HepG2 (cell line): ENCODE results near the gene PKMYT1. TPM values are rescaled to one million over a fixed set of nuclear protein-coding genes. Genes with fewer than 3 reads are reported as not detected.

Experiments used
- ATAC-seq: fragments of 200-7000 bp; cut with Tn5 transposase; 3 replicates; pipeline ENCODE4 v1.9.1; 2020; ENCODE audit warnings: mild to moderate bottlenecking, moderate library complexity
- BruUV-seq: library from RNA; stranded (reverse); fragments of 400-500 nt; replicated peaks from 2 replicates; lab custom pipeline; 2021; lab: Mats Ljungman, UMichigan
- CTCF ChIA-PET: fragments of 300-600 bp; formaldehyde crosslinking; extraction: SDS; loops from one replicate; lab custom pipeline; 2021; ENCODE audit warnings: low total read pairs, inconsistent platforms, low intra/inter-chr PET ratio; lab: Yijun Ruan, JAX
- POLR2A ChIA-PET: fragments of 350-600 bp; sonication (Branson Sonifier 250); formaldehyde crosslinking; loops from one replicate; lab custom pipeline; 2020; ENCODE audit warnings: antibody characterized with exemption, inconsistent platforms; lab: Yijun Ruan, JAX
- DNase-seq: peaks from one replicate; pipeline ENCODE4 v3.0.0-alpha.2; 2015; ENCODE audit warnings: low spot score
- FAIRE-seq: peaks from 3 replicates; lab custom pipeline; 2011; peaks lifted over from hg19 to GRCh38; lab: Jason Lieb, UNC
- H2AFZ ChIP-seq: one replicate; pipeline ENCODE4 v1.6.1; 2011; ENCODE audit warnings: low read length, inconsistent platforms
- H3K27ac ChIP-seq: fragments of 300-600 bp; 3 replicates; pipeline ENCODE4 v1.8.0; 2011; ENCODE audit warnings: mixed run types, mild to moderate bottlenecking, mixed read lengths, low read length, inconsistent platforms; ENCODE audit not compliant: insufficient read depth; ENCODE audit errors: extremely low read length
- H3K27me3 ChIP-seq, 2 experiments: fragments of 200-600 bp in 1 of 2; 2 replicates in 1 of 2; 3 replicates in 1 of 2; pipeline versions ENCODE4 v1.6.0 to v1.8.0; 2011; ENCODE audit warnings: low read length in 2 of 2, mild to moderate bottlenecking in 2 of 2, moderate library complexity in 2 of 2, inconsistent platforms in 1 of 2; ENCODE audit not compliant: insufficient read depth in 2 of 2, control insufficient read depth in 1 of 2
- H3K36me3 ChIP-seq, 2 experiments: fragments of 200-600 bp in 1 of 2; replicated peaks in 1 of 2; 2 replicates in 1 of 2; 3 replicates in 1 of 2; pipeline versions ENCODE4 v1.5.1 to v1.8.0; 2011; ENCODE audit warnings: low read length in 2 of 2, inconsistent platforms in 1 of 2; ENCODE audit not compliant: insufficient read depth in 2 of 2, control insufficient read depth in 1 of 2
- H3K4me1 ChIP-seq: 2 replicates; pipeline ENCODE4 v1.5.1; 2012; ENCODE audit warnings: low read length, inconsistent platforms; ENCODE audit not compliant: insufficient read depth
- H3K4me2 ChIP-seq: 2 replicates; pipeline ENCODE4 v1.6.0; 2011; ENCODE audit warnings: low read depth, low read length, inconsistent platforms
- H3K4me3 ChIP-seq, 3 experiments: fragments of 200-600 bp in 1 of 3; sonication (generic), shearing (Covaris generic) in 1 of 3; replicated peaks in 1 of 3; 2 replicates each; pipeline ENCODE4 v1.5.1; 2011 to 2016; ENCODE audit warnings: low read length in 3 of 3, inconsistent platforms in 2 of 3, low read depth in 2 of 3, mild to moderate bottlenecking in 2 of 3, control low read depth in 1 of 3, mixed read lengths in 1 of 3; ENCODE audit not compliant: insufficient read depth in 1 of 3
- H3K79me2 ChIP-seq: one replicate; pipeline ENCODE4 v1.6.1; 2011; ENCODE audit warnings: low read length, inconsistent platforms; ENCODE audit not compliant: insufficient read depth
- H3K9ac ChIP-seq: 2 replicates; pipeline ENCODE4 v1.6.0; 2011; ENCODE audit warnings: mild to moderate bottlenecking, low read depth, low read length, inconsistent platforms; ENCODE audit not compliant: insufficient read depth
- H3K9me3 ChIP-seq: 2 replicates; pipeline ENCODE4 v1.5.1; 2012; ENCODE audit warnings: mild to moderate bottlenecking, low read length
- H4K20me1 ChIP-seq: 2 replicates; pipeline ENCODE4 v1.6.0; 2011; ENCODE audit warnings: inconsistent platforms, mild to moderate bottlenecking, low read length, moderate library complexity; ENCODE audit not compliant: insufficient read depth
- CHD4 ChIP-seq: fragments of 200-600 bp; sonication (generic); IDR thresholded peaks from 2 replicates; pipeline ENCODE4 v1.7.0; 2017; ENCODE audit warnings: mild to moderate bottlenecking, low read length, borderline replicate concordance
- HNRNPLL ChIP-seq: fragments of 200-400 bp; formaldehyde crosslinking; IDR thresholded peaks from 2 replicates; pipeline ENCODE4 v1.6.1; 2017; ENCODE audit warnings: mild to moderate bottlenecking, low read depth, low read length; ENCODE audit not compliant: poor library complexity, severe bottlenecking
- KLF13 ChIP-seq: sonication (generic); formaldehyde crosslinking; IDR thresholded peaks from 2 replicates; pipeline ENCODE4 v1.4.0; 2020; ENCODE audit warnings: mild to moderate bottlenecking, missing genetic modification reagents
- LBX2 ChIP-seq: sonication (generic); formaldehyde crosslinking; IDR thresholded peaks from 2 replicates; pipeline ENCODE4 v1.5.0; 2020; ENCODE audit warnings: missing genetic modification reagents, mild to moderate bottlenecking, borderline replicate concordance
- MAFK ChIP-seq, 2 experiments: IDR thresholded peaks in 1 of 2; conservative IDR thresholded peaks in 1 of 2; 2 replicates each; pipeline ENCODE4 v1.6.1; 2011; ENCODE audit warnings: improper control_type of control experiment in 2 of 2, low read length in 2 of 2
- NCOR1 ChIP-seq: fragments of 200-600 bp; sonication (generic); IDR thresholded peaks from 2 replicates; pipeline ENCODE4 v1.7.0; 2017; ENCODE audit warnings: antibody characterized with exemption, low read length, borderline replicate concordance
- NFATC3 ChIP-seq: sonication (generic); formaldehyde crosslinking; IDR thresholded peaks from 2 replicates; pipeline ENCODE4 v1.5.1; 2020; ENCODE audit warnings: mild to moderate bottlenecking, missing genetic modification reagents
- RXRA ChIP-seq: sonication (generic); formaldehyde crosslinking; IDR thresholded peaks from 2 replicates; pipeline ENCODE4 v1.5.1; 2020; ENCODE audit warnings: missing genetic modification reagents
- SRSF4 ChIP-seq: fragments of 200-400 bp; formaldehyde crosslinking; IDR thresholded peaks from one replicate; pipeline ENCODE4 v1.6.1; 2018; ENCODE audit warnings: mild to moderate bottlenecking, low read depth, low read length, moderate library complexity; ENCODE audit not compliant: poor library complexity, severe bottlenecking
- ZBTB1 ChIP-seq: sonication (generic); formaldehyde crosslinking; IDR thresholded peaks from 2 replicates; pipeline ENCODE4 v1.4.0; 2020; ENCODE audit warnings: missing genetic modification reagents, borderline replicate concordance
- ZFP62 ChIP-seq: sonication (generic); formaldehyde crosslinking; IDR thresholded peaks from 2 replicates; pipeline ENCODE4 v1.4.0; 2020; ENCODE audit warnings: missing genetic modification reagents
- ZFX ChIP-seq: sonication (generic); formaldehyde crosslinking; IDR thresholded peaks from 2 replicates; pipeline ENCODE4 v1.4.0; 2020; ENCODE audit warnings: mild to moderate bottlenecking, low read depth, missing genetic modification reagents, moderate library complexity
- ZMYM3 ChIP-seq: sonication (generic); formaldehyde crosslinking; IDR thresholded peaks from 2 replicates; pipeline ENCODE4 v1.5.1; 2020; ENCODE audit warnings: mild to moderate bottlenecking, missing genetic modification reagents
- ZNF3 ChIP-seq: IDR thresholded peaks from 2 replicates; pipeline ENCODE4 v1.7.0; 2017; ENCODE audit warnings: inconsistent platforms
- ZNF512 ChIP-seq: sonication (generic); formaldehyde crosslinking; IDR thresholded peaks from 2 replicates; pipeline ENCODE4 v1.4.0; 2020; ENCODE audit warnings: mild to moderate bottlenecking, missing genetic modification reagents
- ZNF883 ChIP-seq: sonication (generic); formaldehyde crosslinking; IDR thresholded peaks from 2 replicates; pipeline ENCODE4 v1.5.1; 2020; ENCODE audit warnings: mild to moderate bottlenecking, missing genetic modification reagents; ENCODE audit errors: not compliant biosample characterization
- WGBS: methylation state at CpG from one replicate; pipeline ENCODE4 v1.1.6; 2017; ENCODE audit warnings: low lambda C conversion rate; 5-methylcytosine and 5-hydroxymethylcytosine counted together
- in situ Hi-C: cut with HindIII; loops from 2 replicates; pipeline ENCODE4 v1.10.0; 2017; ENCODE audit warnings: low pct_unique_long_range_greater_than_20kb; ENCODE audit not compliant: extremely low pct_ligation_motif_present
- intact Hi-C: fragments of 100-400 bp; cut with micrococcal nuclease; formaldehyde crosslinking; loops from one replicate; pipeline ENCODE4 v1.10.0; 2022; ENCODE audit not compliant: unreplicated experiment
- polyA plus RNA-seq, 8 experiments: library from polyadenylated mRNA; depleted of rRNA in 3 of 8; stranded (reverse) in 7 of 8; unstranded in 1 of 8; fragments of >200 nt; fragmentation: Illumina TruSeq in 4 of 8; extraction: Trizol in 4 of 8; gene quantifications; 2 replicates each; pipeline versions ENCODE4 v1.2.1 to v1.2.3, GENCODE V29; 2011 to 2016; ENCODE audit warnings: low read depth in 4 of 8, missing spikeins in 1 of 8, mixed read lengths in 1 of 8; ENCODE audit not compliant: insufficient read depth in 1 of 8
- total RNA-seq, 5 experiments: library from RNA; depleted of rRNA; stranded (reverse); fragments of >200 nt; fragmentation: Illumina TruSeq; extraction: Trizol; gene quantifications; 2 replicates each; pipeline ENCODE4 v1.2.3, GENCODE V29; 2016; ENCODE audit warnings: low read depth in 1 of 5

The PKMYT1 gene
- total and polyA plus RNA-seq, 2 of the 13 experiments (the other 11 are each of a cell fraction or from before 2014, with no cell fraction given): 7.0 to 27.8 TPM

- Histone ChIP-seq H4K20me1 (no peaks in the 10 kb centered on the region), H3K4me3 (no peak overlapping the region), H3K27me3 (no peaks in the 10 kb centered on the region), H2AFZ (no peak overlapping the region), H3K4me2 (peak overlapping the region; percentile 56; the same call in 1 of the 2 replicates), H3K9ac (no peak overlapping the region), H3K36me3 (peaks cover 4 to 5% of the 10 kb centered on the region in 2 experiments; a peak in 3 of 5 replicates), H3K27ac (no peak overlapping the region), H3K4me1 (0 out of 2 replicates have a peak, but pooled peaks cover 9% of the 10 kb centered on the region), H3K9me3 (no peaks in the 10 kb centered on the region), H3K79me2 (no peaks in the 10 kb centered on the region)
- in situ Hi-C loops: no loop called here
- intact Hi-C loops: no loop called here
- ATAC-seq: no peak
- BruUV-seq: no TSS peak
- TF ChIP-seq MAFK (conservative IDR thresholded peaks at IDR 0.05 in 1 of 2, IDR thresholded peaks at IDR 0.05 in 1 of 2; ENCODE audit: low read length in 2 of 2) (peak in 1 of 2 experiments; percentile 24; a peak in 1 of 4 replicates), RXRA (CRISPR knock-in tag) (no peak)
- ChIA-PET CTCF (interaction anchor here (1.1 to 2.0 kb wide), 4 partner anchors 52 to 88 kb away, joined by 3 to 9 read pairs (median 7); no protein-coding TSS in a partner anchor), POLR2A (interaction anchor here (0.6 to 1.0 kb wide), 3 partner anchors 15 to 58 kb away, joined by 4 to 6 read pairs (median 4); no protein-coding TSS in a partner anchor)
- no peak for DNase-seq
- FAIRE-seq: no peak
- 87% methylated on average over 5 of the region's 5 CpGs for WGBS
These were observed 53.6 kb downstream of the PKMYT1 start for GRCh38 chr16:2926650-2926999.

- H3K27ac ChIP-seq: no peak overlapping the region
- peaks cover 3 to 5% of the 10 kb centered on the region in 2 experiments; a peak in 2 of 5 replicates for H3K36me3 ChIP-seq
- no peak overlapping the region for H3K9ac ChIP-seq
- no peak for FAIRE-seq
- no peaks in the 10 kb centered on the region for H3K27me3 ChIP-seq
- ChIA-PET POLR2A (no interaction called here), CTCF (interaction anchor here (1.2 to 2.0 kb wide), 3 partner anchors 58 to 87 kb away, joined by 3 to 9 read pairs (median 8); no protein-coding TSS in a partner anchor)
- BruUV-seq: no TSS peak
- no peak overlapping the region for H3K4me3 ChIP-seq
- DNase-seq: no peak
- H3K4me1 ChIP-seq: 0 out of 2 replicates have a peak, but pooled peaks cover 9% of the 10 kb centered on the region
- in situ Hi-C loops (no loop called here), intact Hi-C loops (no loop called here)
- H3K9me3 ChIP-seq: no peaks in the 10 kb centered on the region
- 77% methylated on average over 9 of the region's 9 CpGs for WGBS
- no peak overlapping the region for H2AFZ ChIP-seq
- H3K4me2 ChIP-seq: no peak overlapping the region
- H4K20me1 ChIP-seq: no peaks in the 10 kb centered on the region
- ATAC-seq: no peak
- H3K79me2 ChIP-seq: no peaks in the 10 kb centered on the region
- TF ChIP-seq NCOR1 (no peak), HNRNPLL (no peak), LBX2 (CRISPR knock-in tag) (no peak), SRSF4 (no peak), ZBTB1 (CRISPR knock-in tag) (no peak), ZNF883 (no peak), KLF13 (CRISPR knock-in tag) (no peak), ZFX (CRISPR knock-in tag) (no peak), ZFP62 (CRISPR knock-in tag) (no peak), NFATC3 (no peak), ZNF512 (no peak), ZNF3 (CRISPR knock-in tag) (no peak), ZMYM3 (no peak), CHD4 (no peak)
These were observed 54.1 kb downstream of the PKMYT1 start for GRCh38 chr16:2925951-2926649.
